BLaER1 (cell line): ENCODE results near the gene KLHDC3.

ENCODE experiments used
- H3K27ac ChIP-seq: shearing (Covaris generic); formaldehyde crosslinking; 2 replicates; pipeline ENCODE4 v1.8.1; 2022
- H3K27me3 ChIP-seq: shearing (Covaris generic); formaldehyde crosslinking; 2 replicates; pipeline ENCODE4 v1.8.1; 2022
- H3K36me3 ChIP-seq: shearing (Covaris generic); formaldehyde crosslinking; 2 replicates; pipeline ENCODE4 v1.8.1; 2022
- H3K4me1 ChIP-seq: shearing (Covaris generic); formaldehyde crosslinking; 2 replicates; pipeline ENCODE4 v1.8.1; 2022
- H3K4me2 ChIP-seq: shearing (Covaris generic); formaldehyde crosslinking; 2 replicates; pipeline ENCODE4 v1.8.1; 2022
- H3K4me3 ChIP-seq: shearing (Covaris generic); formaldehyde crosslinking; 2 replicates; pipeline ENCODE4 v1.8.1; 2022
- H3K9ac ChIP-seq: shearing (Covaris generic); formaldehyde crosslinking; 2 replicates; pipeline ENCODE4 v1.8.1; 2022
- H3K9me3 ChIP-seq: shearing (Covaris generic); formaldehyde crosslinking; 2 replicates; pipeline ENCODE4 v1.8.1; 2022
- H4K20me1 ChIP-seq: shearing (Covaris generic); formaldehyde crosslinking; 2 replicates; pipeline ENCODE4 v1.8.1; 2022
- Cebpa-rat ChIP-seq: shearing (Covaris generic); IDR thresholded peaks from 2 replicates; pipeline ENCODE4 v1.8.1; 2022

KLHDC3 gene

DNA sequence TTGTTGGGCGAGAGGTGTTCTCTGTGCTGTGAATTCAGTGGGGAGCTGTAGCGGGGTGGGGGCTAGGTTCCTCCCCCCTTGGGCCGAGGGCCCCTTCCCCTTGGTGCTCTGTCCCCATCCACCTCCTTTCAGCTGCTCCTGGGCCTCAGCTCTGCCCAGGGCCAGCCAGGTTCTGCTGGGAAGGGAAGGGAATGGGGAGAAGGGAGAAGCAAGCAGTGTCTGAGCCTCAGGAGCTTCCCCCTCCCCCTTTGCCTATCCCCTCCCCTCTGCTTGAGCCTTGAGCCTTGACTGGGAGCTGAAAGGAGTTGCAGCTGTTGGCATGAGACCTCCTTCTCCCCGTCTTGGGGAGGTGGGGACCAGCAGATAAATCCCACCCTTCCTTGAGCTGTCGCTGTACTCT is 6.8 kb downstream of the KLHDC3 start:
- Histone ChIP-seq H3K4me2 (peak overlapping the region; percentile 79), H3K4me3 (peak overlapping the region; percentile 85), H3K9me3 (no peaks in the 10 kb centered on the region), H3K4me1 (peaks cover 41% of the 10 kb centered on the region), H4K20me1 (peaks cover 39% of the 10 kb centered on the region), H3K9ac (no peak overlapping the region), H3K27ac (peak overlapping the region; percentile 63), H3K27me3 (no peaks in the 10 kb centered on the region), H3K36me3 (peaks cover 65% of the 10 kb centered on the region)
- no peak for TF ChIP-seq Cebpa-rat

GRCh38 chr6:43021270-43022047 is 7.4 kb downstream of the KLHDC3 start, which contains the start of gene RRP36:
TSS of gene RRP36 (plus strand) at chr6:43021623. CDS start at chr6:43021655, 32 bp downstream.
- peaks cover 71% of the 10 kb centered on the region for H3K36me3 ChIP-seq

GRCh38 chr6:43024436-43024835 is 10.4 kb downstream of the KLHDC3 start:
- no peak for TF ChIP-seq Cebpa-rat
- H3K9ac ChIP-seq = no peak overlapping the region
- no peaks in the 10 kb centered on the region for H3K9me3 ChIP-seq
- peaks cover 14% of the 10 kb centered on the region; the same call in 1 of the 2 replicates for H4K20me1 ChIP-seq
- peaks cover 21% of the 10 kb centered on the region for H3K4me1 ChIP-seq
- no peak overlapping the region for H3K27ac ChIP-seq
- H3K4me2 ChIP-seq = no peak overlapping the region
- H3K27me3 ChIP-seq = no peaks in the 10 kb centered on the region
- no peak overlapping the region for H3K4me3 ChIP-seq
- H3K36me3 ChIP-seq = peaks cover 72% of the 10 kb centered on the region

More at GRCh38 chr6:43021270-43022047, 7.4 kb downstream of the KLHDC3 start, which contains the start of gene RRP36:
- Histone ChIP-seq H3K4me2 (peak within 1 kb of the TSS; percentile 79), H3K27me3 (no peaks in the 10 kb centered on the region), H3K9ac (peak within 1 kb of the TSS; percentile 77), H3K9me3 (no peaks in the 10 kb centered on the region), H4K20me1 (peaks cover 33% of the 10 kb centered on the region), H3K4me3 (peak within 1 kb of the TSS; percentile 85), H3K4me1 (peaks cover 35% of the 10 kb centered on the region), H3K27ac (peak within 1 kb of the TSS; percentile 63)
- no peak for TF ChIP-seq Cebpa-rat

DNA sequence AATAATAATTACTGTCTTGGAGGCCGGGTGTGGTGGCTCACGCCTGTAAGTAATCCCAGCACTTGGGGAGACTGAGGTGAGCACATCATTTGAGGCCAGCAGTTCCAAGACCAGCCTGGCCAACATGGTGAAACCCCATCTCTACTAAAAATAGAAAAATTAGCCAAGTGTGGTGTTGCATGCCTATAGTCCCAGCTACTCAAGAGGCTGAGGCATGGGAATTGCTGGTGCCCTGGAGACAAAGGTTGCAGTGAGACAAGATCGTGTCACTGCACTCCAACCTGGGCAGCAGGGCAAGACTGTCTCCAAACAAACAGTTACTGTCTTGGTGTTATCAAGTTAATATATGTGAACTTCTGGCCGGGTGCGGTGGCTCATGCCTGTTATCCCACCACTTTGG is 12.3 kb downstream of the KLHDC3 start:
- Histone ChIP-seq H3K4me3 (no peak overlapping the region), H3K27ac (no peak overlapping the region), H3K4me2 (no peak overlapping the region), H3K9me3 (no peaks in the 10 kb centered on the region), H3K36me3 (peaks cover 76% of the 10 kb centered on the region), H4K20me1 (peaks cover 14% of the 10 kb centered on the region; the same call in 1 of the 2 replicates), H3K4me1 (peaks cover 10% of the 10 kb centered on the region), H3K9ac (no peak overlapping the region), H3K27me3 (no peaks in the 10 kb centered on the region)
- no peak for TF ChIP-seq Cebpa-rat

- no peak overlapping the region for H3K4me2 ChIP-seq
- H3K9ac ChIP-seq = no peak overlapping the region
- H4K20me1 ChIP-seq = peaks cover 12% of the 10 kb centered on the region; the same call in 1 of the 2 replicates
- peaks cover 99% of the 10 kb centered on the region for H3K36me3 ChIP-seq
- no peaks in the 10 kb centered on the region for H3K4me1 ChIP-seq
- H3K9me3 ChIP-seq = no peaks in the 10 kb centered on the region
- H3K27ac ChIP-seq = no peak overlapping the region
- H3K27me3 ChIP-seq = no peaks in the 10 kb centered on the region
- no peak for TF ChIP-seq Cebpa-rat
- no peak overlapping the region for H3K4me3 ChIP-seq
Measured at GRCh38 chr6:43029120-43029519, 15.1 kb downstream of the KLHDC3 start.

- H3K4me1 ChIP-seq = no peaks in the 10 kb centered on the region
- H4K20me1 ChIP-seq = 0 out of 2 replicates have a peak, but pooled peaks cover 8% of the 10 kb centered on the region
- H3K4me3 ChIP-seq = no peak overlapping the region
Measured at GRCh38 chr6:43032326-43032725, 18.3 kb downstream of the KLHDC3 start.

GRCh38 chr6:43033496-43034189 is 19.6 kb downstream of the KLHDC3 start:
- Histone ChIP-seq H3K4me1 (no peaks in the 10 kb centered on the region), H3K9me3 (no peaks in the 10 kb centered on the region), H3K27ac (no peak overlapping the region), H3K4me2 (no peak overlapping the region), H3K36me3 (peaks cover 99% of the 10 kb centered on the region), H4K20me1 (0 out of 2 replicates have a peak, but pooled peaks cover 12% of the 10 kb centered on the region), H3K27me3 (no peaks in the 10 kb centered on the region), H3K9ac (no peak overlapping the region), H3K4me3 (no peak overlapping the region)
- TF ChIP-seq Cebpa-rat = no peak

More at GRCh38 chr6:43032326-43032725, 18.3 kb downstream of the KLHDC3 start:
- no peak overlapping the region for H3K4me2 ChIP-seq
- no peak for TF ChIP-seq Cebpa-rat
- H3K27ac ChIP-seq = no peak overlapping the region
- no peak overlapping the region for H3K9ac ChIP-seq
- H3K36me3 ChIP-seq = peaks cover 99% of the 10 kb centered on the region
- no peaks in the 10 kb centered on the region for H3K27me3 ChIP-seq
- no peaks in the 10 kb centered on the region for H3K9me3 ChIP-seq

- Histone ChIP-seq H3K27ac (no peak overlapping the region), H3K9ac (no peak overlapping the region), H3K4me1 (no peaks in the 10 kb centered on the region), H3K4me2 (no peak overlapping the region), H4K20me1 (0 out of 2 replicates have a peak, but pooled peaks cover 12% of the 10 kb centered on the region), H3K4me3 (no peak overlapping the region), H3K27me3 (no peaks in the 10 kb centered on the region), H3K36me3 (peaks cover 99% of the 10 kb centered on the region), H3K9me3 (no peaks in the 10 kb centered on the region)
- TF ChIP-seq Cebpa-rat = no peak
Measured at GRCh38 chr6:43034190-43034525, 20.1 kb downstream of the KLHDC3 start.

- no peaks in the 10 kb centered on the region for H3K9me3 ChIP-seq
- no peaks in the 10 kb centered on the region for H3K4me1 ChIP-seq
- no peak overlapping the region for H3K4me2 ChIP-seq
- no peak for TF ChIP-seq Cebpa-rat
- peaks cover 99% of the 10 kb centered on the region for H3K36me3 ChIP-seq
- H3K4me3 ChIP-seq = no peak overlapping the region
- no peaks in the 10 kb centered on the region for H3K27me3 ChIP-seq
- H4K20me1 ChIP-seq = 0 out of 2 replicates have a peak, but pooled peaks cover 12% of the 10 kb centered on the region
- no peak overlapping the region for H3K27ac ChIP-seq
- no peak overlapping the region for H3K9ac ChIP-seq
Measured at GRCh38 chr6:43035495-43036194, 21.6 kb downstream of the KLHDC3 start.
